Measurements from ENCODE around the gene POLR3GL. TPM values are rescaled to one million over a fixed set of nuclear protein-coding genes. Genes with fewer than 3 reads are reported as not detected.

Gene POLR3GL
- total RNA-seq, 1 experiment from 2014 or later, result 10.6 TPM

- no peak overlapping the region for H3K27ac ChIP-seq
Measured at GRCh38 chr1:145959333-145959732, 5.2 kb upstream of the POLR3GL start.

GRCh38 chr1:145959957-145960467 is 4.5 kb upstream of the POLR3GL start:
- H3K4me3 ChIP-seq, result no peak overlapping the region
- TF ChIP-seq EZH2 (IDR thresholded peaks at IDR 0.05; ENCODE audit: low read depth), result no peak
- no peak for TF ChIP-seq CTCF (conservative IDR thresholded peaks at IDR 0.05)
- H4K20me1 ChIP-seq (ENCODE audit: insufficient read depth), result no peaks in the 10 kb centered on the region
- H3F3A ChIP-seq (ENCODE audit: insufficient read depth, low read depth), result peaks cover 21% of the 10 kb centered on the region
- H3K4me1 ChIP-seq (replicated peaks; ENCODE audit: insufficient read depth), result peaks cover 27% of the 10 kb centered on the region
- no peaks in the 10 kb centered on the region for H3K9me3 ChIP-seq (ENCODE audit: insufficient read depth, low read depth)
- intact Hi-C loops (cut with micrococcal nuclease; ENCODE audit: unreplicated experiment), result no loop called here
- no peaks in the 10 kb centered on the region for H3K36me3 ChIP-seq (ENCODE audit: low read depth)
- POLR2A ChIA-PET (ENCODE audit: unreplicated experiment), result no interaction called here
- no peaks in the 10 kb centered on the region for H3K79me2 ChIP-seq (ENCODE audit: low read depth)
- no peak overlapping the region for H3K4me2 ChIP-seq
- no peak overlapping the region for H3K27ac ChIP-seq
- H3K27me3 ChIP-seq (ENCODE audit: insufficient read depth, low read depth), result peaks cover 41% of the 10 kb centered on the region
- DNase-seq, result no peak
- H3K9me2 ChIP-seq (ENCODE audit: insufficient read depth), result no peaks in the 10 kb centered on the region
- no TSS peak for BruUV-seq (replicated peaks)
- CTCF ChIA-PET, result no interaction called here
- H2AFZ ChIP-seq, result no peak overlapping the region

More at GRCh38 chr1:145959333-145959732, 5.2 kb upstream of the POLR3GL start:
- TF ChIP-seq EZH2 (IDR thresholded peaks at IDR 0.05; ENCODE audit: low read depth) (no peak), CTCF (conservative IDR thresholded peaks at IDR 0.05) (no peak)
- Histone ChIP-seq H3K36me3 (ENCODE audit: low read depth) (no peaks in the 10 kb centered on the region), H3K4me2 (no peak overlapping the region), H4K20me1 (ENCODE audit: insufficient read depth) (no peaks in the 10 kb centered on the region), H2AFZ (no peak overlapping the region), H3K4me1 (replicated peaks; ENCODE audit: insufficient read depth) (peaks cover 27% of the 10 kb centered on the region), H3F3A (ENCODE audit: insufficient read depth, low read depth) (peaks cover 21% of the 10 kb centered on the region), H3K9me2 (ENCODE audit: insufficient read depth) (no peaks in the 10 kb centered on the region), H3K9me3 (ENCODE audit: insufficient read depth, low read depth) (no peaks in the 10 kb centered on the region), H3K4me3 (no peak overlapping the region), H3K27me3 (ENCODE audit: insufficient read depth, low read depth) (peaks cover 48% of the 10 kb centered on the region), H3K79me2 (ENCODE audit: low read depth) (no peaks in the 10 kb centered on the region)
- no peak for DNase-seq
- CTCF ChIA-PET, result no interaction called here
- intact Hi-C loops (cut with micrococcal nuclease; ENCODE audit: unreplicated experiment), result no loop called here
- BruUV-seq (replicated peaks), result no TSS peak
- POLR2A ChIA-PET (ENCODE audit: unreplicated experiment), result no interaction called here

- intact Hi-C loops (cut with micrococcal nuclease; ENCODE audit: unreplicated experiment), result no loop called here
- TF ChIP-seq EZH2 (IDR thresholded peaks at IDR 0.05; ENCODE audit: low read depth), result no peak
- no peak for TF ChIP-seq CTCF (conservative IDR thresholded peaks at IDR 0.05)
- BruUV-seq (replicated peaks), result no TSS peak
- POLR2A ChIA-PET (ENCODE audit: unreplicated experiment), result no interaction called here
- peaks cover 21% of the 10 kb centered on the region for H3F3A ChIP-seq (ENCODE audit: insufficient read depth, low read depth)
- no peak overlapping the region for H2AFZ ChIP-seq
- H3K9me3 ChIP-seq (ENCODE audit: insufficient read depth, low read depth), result no peaks in the 10 kb centered on the region
- CTCF ChIA-PET, result no interaction called here
- DNase-seq, result peak in 1 of 2 experiments; percentile 47
- no peak overlapping the region for H3K27ac ChIP-seq
- no peak overlapping the region for H3K4me3 ChIP-seq
- H3K36me3 ChIP-seq (ENCODE audit: low read depth), result no peaks in the 10 kb centered on the region
- H4K20me1 ChIP-seq (ENCODE audit: insufficient read depth), result no peaks in the 10 kb centered on the region
- H3K79me2 ChIP-seq (ENCODE audit: low read depth), result no peaks in the 10 kb centered on the region
- H3K4me2 ChIP-seq, result no peak overlapping the region
- H3K27me3 ChIP-seq (ENCODE audit: insufficient read depth, low read depth), result peaks cover 35% of the 10 kb centered on the region
- H3K9me2 ChIP-seq (ENCODE audit: insufficient read depth), result no peaks in the 10 kb centered on the region
- peaks cover 31% of the 10 kb centered on the region for H3K4me1 ChIP-seq (replicated peaks; ENCODE audit: insufficient read depth)
Measured at GRCh38 chr1:145960468-145961108, 3.9 kb upstream of the POLR3GL start.

All from PC-9 (cell line).